ENCODE results near the gene IWS1.
A peak's percentile ranks its signal among the peaks of the same experiment; 100 is the strongest.
"Not testable (repeated sequence)": the region's sequence is repeated elsewhere in the genome, so short reads cannot be mapped to it uniquely, and the experiment has no call there.

Gene IWS1

GRCh38 chr2:127528487-127528886 is 2.2 kb upstream of the IWS1 start:
- DNase-seq (ENCODE audit: low read depth in 3 of 3) = no peak

- DNase-seq (ENCODE audit: low read depth in 3 of 3) = peak in 1 of 3 experiments; percentile 15
Measured at GRCh38 chr2:127527001-127527804, 914 bp upstream of the IWS1 start.

- DNase-seq (ENCODE audit: low read depth in 3 of 3) = no peak
Measured at GRCh38 chr2:127525691-127526131, 578 bp downstream of the IWS1 start.

DNA sequence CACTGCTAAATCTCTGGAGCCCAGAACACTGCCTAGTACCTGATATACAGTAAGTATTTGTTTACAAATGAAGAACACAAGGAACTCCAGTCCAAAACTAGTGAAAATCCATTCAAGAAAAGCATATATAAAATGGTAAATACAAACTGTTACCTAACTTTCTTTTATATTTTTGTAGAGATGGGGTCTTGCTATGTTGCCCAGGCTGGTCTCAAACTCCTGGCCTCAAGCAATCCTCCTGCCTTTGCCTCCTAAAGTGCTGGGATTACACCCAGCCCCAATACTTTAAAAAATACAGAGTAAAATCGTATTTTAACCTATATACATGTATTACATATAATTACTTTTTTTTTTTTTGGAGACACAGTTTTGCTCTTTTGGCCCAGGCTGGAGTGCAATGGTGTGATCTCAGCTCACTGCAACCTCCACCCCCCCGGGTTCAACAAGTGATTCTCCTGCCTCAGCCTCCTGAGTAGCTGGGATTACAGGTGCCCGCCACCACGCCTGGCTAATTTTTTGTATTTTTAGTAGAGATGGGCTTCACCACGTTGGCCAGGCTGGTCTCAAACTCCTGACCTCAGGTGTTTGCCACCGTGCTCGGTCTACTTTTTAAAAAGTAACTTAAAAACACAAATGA is 2.0 kb downstream of the IWS1 start:
- not testable (repeated sequence) for DNase-seq (ENCODE audit: low read depth in 3 of 3)

GRCh38 chr2:127523269-127523939 is 2.9 kb downstream of the IWS1 start:
- DNase-seq (ENCODE audit: low read depth in 3 of 3) = no peak

DNA sequence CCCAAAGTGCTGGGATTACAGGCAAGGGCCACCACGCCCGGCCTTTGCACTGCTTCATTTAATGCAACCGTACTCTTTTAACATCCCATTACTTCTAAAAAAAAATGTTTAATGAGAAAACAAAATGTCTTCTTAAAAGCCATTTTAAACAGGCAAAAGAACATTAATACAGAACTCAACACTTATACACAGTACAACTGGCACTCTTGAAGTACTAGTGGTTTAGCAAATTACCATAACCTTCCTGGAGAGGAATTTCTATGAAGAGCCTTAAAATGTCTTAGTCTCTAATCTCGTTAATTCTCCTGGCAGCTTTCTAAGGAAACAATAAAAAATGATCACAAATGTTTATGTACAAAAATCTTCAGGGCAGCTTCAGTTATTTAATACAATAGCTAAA is 5.9 kb downstream of the IWS1 start:
- no peak for DNase-seq (ENCODE audit: low read depth in 3 of 3)

GRCh38 chr2:127517465-127517864 is 8.8 kb downstream of the IWS1 start:
- no peak for DNase-seq (ENCODE audit: low read depth in 3 of 3)

GRCh38 chr2:127516041-127516762 is 10.1 kb downstream of the IWS1 start:
- no peak for DNase-seq (ENCODE audit: low read depth in 3 of 3)

DNA sequence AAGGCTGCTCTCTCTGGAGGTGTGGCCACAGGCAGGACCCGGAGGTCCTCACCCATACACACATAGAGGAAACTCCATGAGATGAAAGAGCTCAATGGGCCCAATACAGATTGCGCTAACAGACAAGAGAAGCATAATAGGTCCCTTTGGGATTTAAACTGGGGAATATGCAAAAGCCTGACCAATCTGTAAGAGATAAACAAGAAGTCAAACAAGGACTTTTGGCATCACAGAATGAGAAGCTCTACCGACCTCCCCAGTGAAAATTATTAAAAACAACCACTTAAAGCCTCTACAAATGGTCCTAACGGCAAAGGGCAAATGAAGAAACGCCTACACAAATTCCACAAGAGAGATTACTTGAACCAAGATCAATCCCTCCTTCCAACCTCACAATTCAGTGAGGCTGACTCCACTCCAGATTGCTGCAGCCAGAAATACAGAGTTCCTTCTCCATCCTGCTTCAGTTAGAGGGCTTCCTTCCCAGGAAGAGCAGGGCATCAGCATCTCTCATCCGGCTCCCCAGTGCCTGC is 10.8 kb downstream of the IWS1 start:
- DNase-seq (ENCODE audit: low read depth in 3 of 3) = no peak

- DNase-seq (ENCODE audit: low read depth in 3 of 3) = no peak
Measured at GRCh38 chr2:127514485-127514884, 11.8 kb downstream of the IWS1 start.

GRCh38 chr2:127514076-127514475 is 12.2 kb downstream of the IWS1 start:
- DNase-seq (ENCODE audit: low read depth in 3 of 3) = no peak

GRCh38 chr2:127512362-127512761 is 13.9 kb downstream of the IWS1 start:
- no peak for DNase-seq (ENCODE audit: low read depth in 3 of 3)

DNA sequence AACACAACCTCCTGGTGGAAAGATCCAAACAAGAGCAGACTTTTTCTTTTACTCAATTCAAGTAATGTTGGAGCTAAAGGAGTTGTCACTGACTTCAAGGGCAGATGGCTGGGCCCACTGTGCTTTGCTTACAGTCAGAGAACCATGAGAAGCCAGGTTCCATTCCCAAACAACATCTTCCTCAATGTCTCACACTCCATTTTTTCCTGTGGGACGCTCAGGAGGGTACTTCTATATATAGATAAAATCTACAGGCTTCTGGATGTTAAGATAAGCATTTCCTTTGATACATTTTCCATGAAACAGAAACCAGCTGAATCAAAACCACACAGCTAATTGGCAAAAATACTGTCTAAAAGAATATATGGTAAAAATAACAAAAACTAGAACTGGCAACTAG is 14.4 kb downstream of the IWS1 start:
- DNase-seq (ENCODE audit: low read depth in 3 of 3) = no peak

DNA sequence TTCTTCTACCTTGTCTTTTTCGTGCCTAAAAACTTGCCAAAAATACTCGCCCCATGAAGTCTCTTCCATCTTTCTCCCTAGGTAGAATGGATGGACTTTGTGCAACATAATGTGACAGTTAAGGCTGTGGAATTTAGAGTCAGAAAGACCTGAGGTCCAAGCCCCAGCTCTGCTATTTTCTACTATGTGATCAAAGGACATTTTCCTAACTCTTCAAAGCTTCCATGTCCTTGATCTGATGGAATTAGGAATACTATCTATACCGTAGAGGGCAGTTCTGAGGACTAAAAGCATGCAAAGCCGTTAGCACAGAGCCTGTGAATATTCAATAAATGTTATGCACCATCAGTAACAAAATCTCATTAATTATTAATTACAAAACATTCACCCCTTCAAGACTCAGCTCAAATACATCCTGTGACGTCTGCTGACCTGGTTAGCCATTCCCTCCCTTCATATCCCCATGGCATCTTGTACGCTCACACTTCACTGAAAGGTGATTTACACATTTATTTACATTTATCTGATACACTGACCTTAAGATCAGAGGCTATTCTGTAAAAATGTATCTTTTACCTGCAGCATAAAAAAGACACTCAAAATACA is 15.1 kb downstream of the IWS1 start:
- no peak for DNase-seq (ENCODE audit: low read depth in 3 of 3)

DNA sequence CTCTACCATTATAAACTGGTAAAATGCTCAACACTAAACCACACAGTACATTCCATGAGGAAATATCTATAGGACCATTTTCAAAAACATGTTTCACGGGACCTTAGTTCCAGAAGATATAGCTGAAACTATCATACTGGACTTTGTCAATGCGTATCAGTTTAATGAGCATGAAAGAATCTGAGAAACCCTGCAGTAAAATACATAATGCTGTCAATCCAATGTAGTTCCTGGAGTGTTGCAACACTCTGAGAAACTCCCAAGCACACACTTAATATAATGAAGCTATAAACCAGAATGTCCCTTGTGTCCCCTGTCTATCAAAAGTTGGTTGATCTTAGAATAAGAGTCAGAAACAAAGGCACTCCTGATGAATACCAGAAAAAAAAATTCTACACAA is 16.2 kb downstream of the IWS1 start:
- no peak for DNase-seq (ENCODE audit: low read depth in 3 of 3)

GRCh38 chr2:127508631-127509034 is 17.7 kb downstream of the IWS1 start:
- DNase-seq (ENCODE audit: low read depth in 3 of 3) = no peak

GRCh38 chr2:127508023-127508630 is 18.2 kb downstream of the IWS1 start:
- no peak for DNase-seq (ENCODE audit: low read depth in 3 of 3)

DNA sequence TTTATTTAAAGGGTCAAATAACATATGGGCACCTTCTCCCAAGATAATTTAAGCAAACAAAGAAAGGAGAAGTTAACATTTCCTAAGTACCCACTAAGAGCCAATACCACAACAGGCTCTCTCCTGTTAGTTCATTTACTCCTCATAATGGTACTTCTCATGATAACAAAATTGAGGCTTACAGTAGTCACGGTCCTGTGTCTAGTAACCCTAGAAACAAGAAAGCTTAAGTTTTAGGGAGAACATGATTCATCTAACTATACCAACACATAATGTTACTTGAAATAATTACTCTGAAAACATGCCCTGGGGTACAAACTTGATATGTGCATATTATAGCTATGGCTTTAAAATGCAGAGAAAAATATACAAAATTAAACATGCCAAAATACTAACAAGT is 19.8 kb downstream of the IWS1 start:
- no peak for DNase-seq (ENCODE audit: low read depth in 3 of 3)

DNA sequence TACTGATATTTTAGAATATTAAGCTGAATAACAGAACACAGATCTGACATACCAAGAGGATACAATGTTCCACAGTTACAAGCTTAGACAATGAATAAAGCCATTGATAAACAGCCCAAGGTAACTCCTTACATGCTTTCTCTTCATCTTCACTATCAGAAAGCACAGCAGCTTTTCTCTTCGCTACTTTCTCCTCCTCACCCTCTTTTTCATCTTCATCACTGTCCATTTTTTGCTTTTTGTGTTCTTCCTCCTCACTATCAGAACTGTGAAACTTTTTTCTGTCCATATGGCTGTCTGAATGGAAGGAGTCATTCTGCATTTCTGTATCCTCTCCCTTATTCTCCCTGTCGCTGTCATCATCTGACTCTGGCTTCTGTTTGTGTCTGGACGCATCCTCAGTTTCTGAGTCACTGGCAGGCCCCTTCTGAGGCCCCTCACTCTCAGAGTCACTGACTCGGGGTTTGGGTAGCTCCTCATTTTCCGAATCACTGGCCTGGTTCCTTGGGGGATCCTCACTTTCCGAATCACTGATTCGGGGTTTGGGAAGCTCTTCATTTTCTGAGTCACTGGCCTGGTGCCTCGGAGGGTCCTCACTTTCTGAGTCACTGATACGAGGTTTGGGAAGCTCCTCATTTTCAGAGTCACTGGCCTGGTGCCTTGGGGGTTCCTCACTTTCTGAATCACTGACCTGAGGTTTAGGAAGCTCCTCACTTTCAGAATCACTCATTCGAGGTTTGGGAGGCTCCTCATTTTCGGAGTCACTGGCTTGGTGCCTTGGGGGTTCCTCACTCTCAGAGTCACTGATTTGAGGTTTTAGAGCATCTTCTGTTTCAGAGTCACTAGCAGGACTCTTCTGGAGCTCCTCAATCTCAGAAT is 21.5 kb downstream of the IWS1 start:
- DNase-seq (ENCODE audit: low read depth in 3 of 3) = no peak

DNA sequence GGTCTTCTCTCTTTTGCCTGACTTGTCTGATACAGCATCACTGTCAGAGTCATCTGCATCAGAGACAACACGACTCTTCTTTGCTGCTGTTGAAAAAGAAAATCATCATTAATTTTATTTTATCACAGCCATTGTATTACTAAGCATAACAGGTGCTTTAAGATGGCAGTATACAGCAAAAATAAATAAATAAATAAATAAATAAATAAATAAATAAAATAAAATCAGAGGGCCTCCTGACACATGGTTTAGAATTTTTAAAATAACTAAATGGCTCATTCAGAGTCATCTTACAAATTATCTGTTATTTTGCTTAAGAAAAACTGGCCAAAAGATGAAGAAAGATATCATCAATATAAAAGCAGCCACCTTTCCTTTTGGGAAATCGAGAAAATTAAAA is 22.8 kb downstream of the IWS1 start:
- DNase-seq (ENCODE audit: low read depth in 3 of 3) = no peak
